Adrenal gland (tissue), 12 donors: ENCODE measurements around the gene TMEM229B. TPM values are rescaled to one million over a fixed set of nuclear protein-coding genes. Genes with fewer than 3 reads are reported as not detected.

Experiments
- DNase-seq, 7 donors: peaks; one replicate each; pipeline ENCODE4 v3.0.0-alpha.2; 2019 to 2020
- H3K27ac ChIP-seq, 5 donors: fragments of 200-600 bp; sonication (generic) in 4 of 5; 1 replicate in 3 of 5; 2 replicates in 2 of 5; pipeline versions ENCODE4 v1.5.1 to v1.8.0; 2016 to 2020; ENCODE audit warnings: mild to moderate bottlenecking in 1 of 5
- H3K27me3 ChIP-seq: fragments of 200-600 bp; 2 replicates; pipeline ENCODE4 v1.8.0; 2021
- H3K36me3 ChIP-seq, 2 donors: fragments of 200-600 bp; replicated peaks in 1 of 2; 1 replicate in 1 of 2; 2 replicates in 1 of 2; pipeline versions ENCODE4 v1.5.1 to v1.8.0; 2018 to 2022
- H3K4me1 ChIP-seq, 2 donors: fragments of 200-600 bp; replicated peaks in 1 of 2; 1 replicate in 1 of 2; 2 replicates in 1 of 2; pipeline versions ENCODE4 v1.5.1 to v1.8.0; 2018 to 2021
- H3K4me3 ChIP-seq, 4 donors: fragments of 200-600 bp; sonication (generic) in 3 of 4; one replicate each; pipeline ENCODE4 v1.5.1; 2016 to 2018
- H3K9me3 ChIP-seq, 3 donors: fragments of 200-600 bp; sonication (generic) in 1 of 3; replicated peaks in 1 of 3; 1 replicate in 2 of 3; 2 replicates in 1 of 3; pipeline versions ENCODE4 v1.5.1 to v1.8.0; 2016 to 2021
- CTCF ChIP-seq, 6 experiments: fragments of 450-650 bp in 4 of 6; fragments of 200-600 bp in 2 of 6; sonication (generic) in 1 of 6; IDR thresholded peaks; 1 replicate in 5 of 6; 2 replicates in 1 of 6; pipeline versions ENCODE4 v1.5.1 to v1.8.0; 2016 to 2021; ENCODE audit warnings: antibody characterized with exemption in 6 of 6, mild to moderate bottlenecking in 2 of 6, moderate library complexity in 1 of 6
- POLR2A ChIP-seq, 2 donors: fragments of 450-650 bp; IDR thresholded peaks; one replicate each; pipeline ENCODE4 v1.6.1; 2017; ENCODE audit warnings: antibody characterized with exemption in 2 of 2, mild to moderate bottlenecking in 2 of 2, moderate library complexity in 1 of 2
- WGBS, 4 donors: extraction: QIAGEN DNeasy Blood & Tissue Kit in 2 of 4; methylation state at CpG; one replicate each; pipeline versions ENCODE4 v1.1.5 to v1.1.7; 2013 to 2017; 5-methylcytosine and 5-hydroxymethylcytosine counted together
- intact Hi-C, 2 donors: fragments of 100-400 bp; cut with DNase I; formaldehyde crosslinking; loops; one replicate each; pipeline versions ENCODE4 v1.14.1 to v1.15.0; 2022 to 2023
- polyA plus RNA-seq, 3 donors: library from polyadenylated mRNA; stranded (reverse); fragments of 200-250 nt in 2 of 3; fragments of 350-450 nt in 1 of 3; fragmentation: Illumina TruSeq in 1 of 3; extraction: RNeasy Lipid Tissue Mini Kit (QIAGEN cat#74804) in 1 of 3; gene quantifications; one replicate each; pipeline ENCODE4 v1.2.3, GENCODE V29; 2013 to 2014
- total RNA-seq, 9 donors: library from RNA; depleted of rRNA in 4 of 9; stranded (reverse); fragments of >200 nt in 4 of 9; fragments of 120-200 nt in 1 of 9; fragmentation: NEBNext Ultra II Directional in 1 of 9; extraction: Animal tissue kit (Norgen Biotek cat#: 25700) in 1 of 9; gene quantifications; one replicate each; pipeline versions ENCODE4 v1.1.0 to v1.2.4, GENCODE V29; 2013 to 2023
- donor health status: healthy with polysubstance abuse.
- donor health status: Bipolar disorder and iron deficiency.
- donor health status: DM: yes; HTN: yes; CAD: no.
- donor health status: DM: no; HTN: no; CAD: no.
- donor health status: DM: no; HTN: no; CAD: no.
- donor health status: DM: yes; HTN: yes; CAD: no.

TMEM229B gene
- total and polyA plus RNA-seq, 12 donors: 5.7 to 63.9 (median 32.7) TPM

DNA sequence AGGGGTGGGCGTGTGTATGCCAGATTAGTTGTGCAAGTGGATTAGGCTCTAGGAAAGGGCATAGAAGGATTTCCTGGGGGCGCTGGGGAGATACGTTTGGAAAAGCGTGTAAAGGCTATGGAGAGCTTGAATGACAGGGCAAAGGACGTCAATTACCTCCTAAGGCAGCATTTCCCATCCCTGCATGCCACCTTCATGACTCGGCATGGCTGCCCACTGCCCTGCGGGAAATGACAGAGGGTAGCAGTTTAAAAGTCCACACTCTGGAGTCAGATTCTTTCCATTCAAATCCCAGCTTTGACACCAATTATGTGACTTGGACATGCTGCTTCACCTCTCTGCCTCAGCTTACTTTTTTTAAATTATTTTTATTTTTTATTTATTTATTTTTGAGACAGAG, 14.8 kb upstream of the TMEM229B start:
- H3K4me1 ChIP-seq: peaks cover 0 to 4% of the 10 kb centered on the region in 2 donors
- no peak for DNase-seq
- H3K4me3 ChIP-seq: no peak overlapping the region
- H3K27ac ChIP-seq: no peak overlapping the region
- intact Hi-C loops: no loop called here
- no peaks in the 10 kb centered on the region for H3K27me3 ChIP-seq
- no peaks in the 10 kb centered on the region for H3K36me3 ChIP-seq
- 73 to 83% (median 79%) methylated on average over 7 of the region's 7 CpGs for WGBS, 4 donors
- H3K9me3 ChIP-seq: no peaks in the 10 kb centered on the region
- TF ChIP-seq CTCF (IDR thresholded peaks at IDR 0.05) (no peak), POLR2A (IDR thresholded peaks at IDR 0.05) (no peak)

DNA sequence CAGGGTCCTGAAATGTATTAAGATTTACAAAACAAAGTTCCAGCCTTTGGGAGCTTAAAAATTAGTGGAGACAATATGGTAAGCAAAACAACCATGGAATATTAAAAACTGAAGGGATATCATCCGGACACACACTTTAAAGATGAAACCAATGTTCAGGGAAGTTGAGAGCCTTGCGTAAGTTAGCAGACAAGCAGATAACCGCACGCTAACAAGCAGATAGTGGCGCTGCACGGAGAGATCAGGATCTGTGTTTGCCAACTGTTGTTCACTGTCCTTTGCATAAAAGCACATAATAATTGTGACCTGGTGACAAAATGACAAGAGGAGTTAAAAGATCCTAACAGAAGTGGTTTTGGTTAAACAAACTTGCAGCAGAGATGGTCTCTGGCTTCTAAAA, 14.3 kb upstream of the TMEM229B start:
- Histone ChIP-seq H3K27ac (no peak overlapping the region), H3K9me3 (no peaks in the 10 kb centered on the region), H3K27me3 (no peaks in the 10 kb centered on the region), H3K4me3 (no peak overlapping the region), H3K4me1 (no peaks in the 10 kb centered on the region), H3K36me3 (no peaks in the 10 kb centered on the region)
- peak in 1 of 7 donors; percentile 40 for DNase-seq
- 61 to 66% (median 63%) methylated on average over 6 of the region's 6 CpGs for WGBS, 4 donors
- intact Hi-C loops: no loop called here
- TF ChIP-seq CTCF (IDR thresholded peaks at IDR 0.05): no peak
- TF ChIP-seq POLR2A (IDR thresholded peaks at IDR 0.05): no peak

DNA sequence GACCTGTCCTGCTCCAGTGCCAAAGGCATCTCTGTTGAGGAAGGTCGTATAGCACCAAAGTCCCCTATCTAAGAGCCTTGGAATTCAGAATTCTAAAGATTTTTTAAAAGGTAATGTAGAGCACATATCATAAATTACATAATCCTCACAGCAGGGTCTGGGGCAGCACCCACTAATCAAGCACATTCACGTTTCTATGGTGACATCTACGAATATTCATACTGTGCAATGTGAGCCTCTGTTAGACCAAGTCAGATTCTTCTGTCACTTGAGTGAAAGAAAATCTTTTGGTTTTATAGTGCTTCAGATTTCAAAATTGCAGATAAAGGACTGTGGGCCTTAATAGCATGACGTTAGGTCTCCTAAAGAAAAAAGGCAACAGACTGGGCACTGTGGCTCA, 13.1 kb upstream of the TMEM229B start:
- no peak for DNase-seq
- Histone ChIP-seq H3K27me3 (no peaks in the 10 kb centered on the region), H3K27ac (no peak overlapping the region), H3K4me3 (no peak overlapping the region), H3K36me3 (no peaks in the 10 kb centered on the region), H3K9me3 (no peaks in the 10 kb centered on the region), H3K4me1 (no peaks in the 10 kb centered on the region)
- 72 to 79% (median 76%) methylated on average over 4 of the region's 4 CpGs for WGBS, 4 donors
- no peak for TF ChIP-seq CTCF (IDR thresholded peaks at IDR 0.05)
- TF ChIP-seq POLR2A (IDR thresholded peaks at IDR 0.05): no peak
- intact Hi-C loops: no loop called here

GRCh38 chr14:67500981-67501380, 12.5 kb upstream of the TMEM229B start:
- Histone ChIP-seq H3K4me3 (no peak overlapping the region), H3K4me1 (no peaks in the 10 kb centered on the region), H3K27ac (no peak overlapping the region), H3K9me3 (no peaks in the 10 kb centered on the region), H3K27me3 (no peaks in the 10 kb centered on the region), H3K36me3 (no peaks in the 10 kb centered on the region)
- DNase-seq: no peak
- no peak for TF ChIP-seq CTCF (IDR thresholded peaks at IDR 0.05)
- intact Hi-C loops: no loop called here
- 85 to 90% (median 88%) methylated on average over 3 of the region's 3 CpGs for WGBS, 4 donors
